ENCODE measurements around the gene ACIN1. TPM values are rescaled to one million over a fixed set of nuclear protein-coding genes. Genes with fewer than 3 reads are reported as not detected.

The ACIN1 gene
- total RNA-seq, 1 experiment from 2014 or later = 333 TPM

DNA sequence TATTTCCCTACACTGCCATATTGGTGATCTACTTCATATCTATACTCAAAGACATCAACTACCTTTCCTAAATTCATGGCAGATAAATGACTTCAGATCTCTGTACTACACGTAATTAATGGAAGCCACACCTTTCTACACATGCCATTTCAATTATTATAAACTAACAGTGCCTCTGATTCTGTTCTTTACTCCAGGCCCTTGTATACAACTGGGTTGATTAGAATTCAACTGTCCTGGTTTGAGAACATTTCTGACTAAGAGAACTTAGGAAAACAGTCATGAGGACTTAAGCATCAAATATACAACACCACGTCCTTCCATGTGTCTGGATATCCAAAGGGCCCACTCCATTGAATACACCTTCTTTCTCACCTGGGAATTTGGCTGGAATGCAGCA is 1.8 kb downstream of the ACIN1 start:
- Histone ChIP-seq H4K91ac (ENCODE audit: insufficient read length, low read depth, low read length) (no peak overlapping the region), H3K27ac (ENCODE audit: insufficient read length, low read depth, low read length) (no peak overlapping the region), H3K9ac (ENCODE audit: extremely low read depth, insufficient read length, low read length) (no peak overlapping the region), H3K14ac (ENCODE audit: insufficient read depth, low read length) (no peak overlapping the region), H3T11ph (ENCODE audit: low read length) (no peak overlapping the region), H4K5ac (ENCODE audit: insufficient read length, low read depth, low read length) (no peak overlapping the region), H3K18ac (ENCODE audit: insufficient read length, low read depth, low read length) (no peak overlapping the region), H3K79me1 (ENCODE audit: insufficient read depth, low read depth, low read length, poor library complexity, severe bottlenecking) (peaks cover 5% of the 10 kb centered on the region), H2AFZ (ENCODE audit: low read length) (no peak overlapping the region), H3K4me2 (ENCODE audit: insufficient read depth, insufficient read length, low read length) (peak overlapping the region; percentile 93), H2BK20ac (ENCODE audit: low read depth, low read length, poor library complexity, severe bottlenecking) (no peak overlapping the region), H3K4ac (ENCODE audit: low read depth, low read length) (no peak overlapping the region), H2BK120ac (ENCODE audit: low read depth, low read length, poor library complexity, severe bottlenecking) (no peak overlapping the region), H2BK5ac (ENCODE audit: insufficient read length, low read length) (no peak overlapping the region), H4K8ac (replicated peaks; ENCODE audit: insufficient read length, low read depth, low read length) (no peak overlapping the region), H2BK15ac (ENCODE audit: low read depth, low read length) (no peak overlapping the region), H3K4me1 (ENCODE audit: insufficient read depth, low read length) (peaks cover 2% of the 10 kb centered on the region; the same call in 1 of the 2 replicates), H2BK12ac (ENCODE audit: insufficient read length, low read depth, low read length) (no peak overlapping the region), H3K23me2 (ENCODE audit: insufficient read length, low read depth, low read length, poor library complexity, severe bottlenecking) (peaks cover 6% of the 10 kb centered on the region), H2AK5ac (ENCODE audit: insufficient read length, low read length) (no peak overlapping the region), H3K9me3 (ENCODE audit: control insufficient read depth, low read depth, low read length) (no peaks in the 10 kb centered on the region), H3K79me2 (ENCODE audit: insufficient read depth, low read length) (peaks cover 19% of the 10 kb centered on the region), H3K27me3 (ENCODE audit: insufficient read depth, low read length) (no peaks in the 10 kb centered on the region), H3K56ac (ENCODE audit: insufficient read length, low read depth, low read length) (no peak overlapping the region), H3K23ac (ENCODE audit: insufficient read length, low read depth, low read length) (no peak overlapping the region), H4K20me1 (ENCODE audit: control insufficient read depth, insufficient read depth, insufficient read length) (no peaks in the 10 kb centered on the region)
- H3K4me1 Mint-ChIP-seq = peaks cover 14 to 25% of the 10 kb centered on the region in 2 experiments
- no peak for DNase-seq
- no peaks in the 10 kb centered on the region for H3K27me3 Mint-ChIP-seq (ENCODE audit: low read depth)
- peaks cover 36 to 62% (median 56%) of the 10 kb centered on the region in 3 experiments for H3K36me3 Mint-ChIP-seq (ENCODE audit: insufficient read depth in 1 of 3, low read depth in 3 of 3)
- TF ChIP-seq, protein P1, sequence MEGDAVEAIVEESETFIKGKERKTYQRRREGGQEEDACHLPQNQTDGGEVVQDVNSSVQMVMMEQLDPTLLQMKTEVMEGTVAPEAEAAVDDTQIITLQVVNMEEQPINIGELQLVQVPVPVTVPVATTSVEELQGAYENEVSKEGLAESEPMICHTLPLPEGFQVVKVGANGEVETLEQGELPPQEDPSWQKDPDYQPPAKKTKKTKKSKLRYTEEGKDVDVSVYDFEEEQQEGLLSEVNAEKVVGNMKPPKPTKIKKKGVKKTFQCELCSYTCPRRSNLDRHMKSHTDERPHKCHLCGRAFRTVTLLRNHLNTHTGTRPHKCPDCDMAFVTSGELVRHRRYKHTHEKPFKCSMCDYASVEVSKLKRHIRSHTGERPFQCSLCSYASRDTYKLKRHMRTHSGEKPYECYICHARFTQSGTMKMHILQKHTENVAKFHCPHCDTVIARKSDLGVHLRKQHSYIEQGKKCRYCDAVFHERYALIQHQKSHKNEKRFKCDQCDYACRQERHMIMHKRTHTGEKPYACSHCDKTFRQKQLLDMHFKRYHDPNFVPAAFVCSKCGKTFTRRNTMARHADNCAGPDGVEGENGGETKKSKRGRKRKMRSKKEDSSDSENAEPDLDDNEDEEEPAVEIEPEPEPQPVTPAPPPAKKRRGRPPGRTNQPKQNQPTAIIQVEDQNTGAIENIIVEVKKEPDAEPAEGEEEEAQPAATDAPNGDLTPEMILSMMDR (conservative IDR thresholded peaks at IDR 0.05) = no peak
- no CpG with 5 or more reads among the region's 2 CpGs for WGBS (ENCODE audit: extremely low coverage, insufficient read length, low lambda C conversion rate)
- no peak overlapping the region for H3K27ac Mint-ChIP-seq
- H3K4me3 Mint-ChIP-seq = peak overlapping the region in 1 of 2 experiments; percentile 34; a peak in 2 of 5 replicates
- H3K9me3 Mint-ChIP-seq = no peaks in the 10 kb centered on the region
